A549 (cell line): ENCODE data around the gene SLC22A31. TPM values are rescaled to one million over a fixed set of nuclear protein-coding genes. Genes with fewer than 3 reads are reported as not detected.

Source experiments
- ATAC-seq, 2 experiments: fragments of 200-7000 bp in 1 of 2; fragments of >200 bp in 1 of 2; cut with Nextera tagmentation in 1 of 2; cut with Tn5 transposase in 1 of 2; 3 replicates each; pipeline versions ENCODE4 v1.8.0 to v1.9.1; 2018 to 2020; ENCODE audit warnings: mild to moderate bottlenecking in 1 of 2, moderate library complexity in 1 of 2
- CTCF ChIA-PET: fragments of 300-600 bp; sonication (Branson Sonifier 250); formaldehyde crosslinking; extraction: SDS; loops from one replicate; lab custom pipeline; 2021; ENCODE audit warnings: antibody characterized with exemption, inconsistent platforms; lab: Yijun Ruan, JAX
- POLR2A ChIA-PET: fragments of 350-600 bp; formaldehyde crosslinking; extraction: SDS; loops from one replicate; lab custom pipeline; 2021; ENCODE audit warnings: antibody characterized with exemption, inconsistent platforms; lab: Yijun Ruan, JAX
- DNase-seq, 2 experiments: peaks; one replicate each; pipeline versions ENCODE4 v3.0.0 to v3.0.0-alpha.2; 2011 to 2016; ENCODE audit warnings: low read depth in 1 of 2, low spot score in 1 of 2
- FAIRE-seq: peaks from 2 replicates; lab custom pipeline; 2011; peaks lifted over from hg19 to GRCh38; lab: Jason Lieb, UNC
- H3K27ac ChIP-seq, 2 experiments: fragments of >200 bp; sonication (Bioruptor Twin); formaldehyde crosslinking; 3 replicates each; pipeline ENCODE4 v1.5.1; 2016 to 2017
- H3K4me1 ChIP-seq: fragments of >200 bp; sonication (Bioruptor Twin); formaldehyde crosslinking; 3 replicates; pipeline ENCODE4 v1.6.1; 2016
- H3K4me2 ChIP-seq: fragments of >200 bp; sonication (Bioruptor Twin); formaldehyde crosslinking; 3 replicates; pipeline ENCODE4 v1.6.1; 2016
- H3K4me3 ChIP-seq: fragments of >200 bp; sonication (Bioruptor Twin); formaldehyde crosslinking; 3 replicates; pipeline ENCODE4 v1.5.1; 2016
- H3K9me3 ChIP-seq: fragments of >200 bp; sonication (Bioruptor Twin); formaldehyde crosslinking; 3 replicates; pipeline ENCODE4 v1.6.1; 2016
- CBX2 ChIP-seq: fragments of 200-600 bp; sonication (generic); IDR thresholded peaks from 2 replicates; pipeline ENCODE4 v1.6.1; 2016; ENCODE audit warnings: low read depth, mild to moderate bottlenecking, borderline replicate concordance
- CEBPB ChIP-seq, 2 experiments: fragments of >200 bp in 1 of 2; sonication (Bioruptor Twin) in 1 of 2; formaldehyde crosslinking in 1 of 2; IDR thresholded peaks; 2 replicates each; pipeline ENCODE4 v1.6.1; 2012 to 2016
- EHF ChIP-seq: fragments of 250-450 bp; sonication (Bioruptor Pico); IDR thresholded peaks from 2 replicates; pipeline ENCODE4 v1.5.0; 2020; ENCODE audit warnings: mild to moderate bottlenecking
- ELK1 ChIP-seq: fragments of 150-350 bp; IDR thresholded peaks from 2 replicates; pipeline ENCODE4 v1.6.1; 2014; ENCODE audit warnings: low read depth, mild to moderate bottlenecking, low read length
- FOSL2 ChIP-seq, 2 experiments: fragments of 450-650 bp in 1 of 2; fragments of >200 bp in 1 of 2; sonication (Bioruptor Twin) in 1 of 2; formaldehyde crosslinking; IDR thresholded peaks; 2 replicates each; pipeline versions ENCODE4 v1.5.0 to v1.6.1; 2016 to 2020; ENCODE audit warnings: mild to moderate bottlenecking in 1 of 2, moderate library complexity in 1 of 2
- HEYL ChIP-seq: fragments of 250-450 bp; sonication (Bioruptor Pico); IDR thresholded peaks from 2 replicates; pipeline ENCODE4 v1.8.0; 2021; ENCODE audit warnings: mild to moderate bottlenecking, moderate library complexity
- HOXB13 ChIP-seq: fragments of 250-450 bp; sonication (Bioruptor Pico); IDR thresholded peaks from 2 replicates; pipeline ENCODE4 v1.5.0; 2020; ENCODE audit warnings: low read depth, mild to moderate bottlenecking, moderate library complexity
- JUN ChIP-seq, 2 experiments: fragments of >200 bp; sonication (Bioruptor Twin); formaldehyde crosslinking; IDR thresholded peaks; 2 replicates in 1 of 2; 3 replicates in 1 of 2; pipeline ENCODE4 v1.6.1; 2016 to 2017
- JUNB ChIP-seq: fragments of >200 bp; sonication (Bioruptor Twin); formaldehyde crosslinking; IDR thresholded peaks from 2 replicates; pipeline ENCODE4 v1.6.1; 2016
- KDM5A ChIP-seq: fragments of 200-600 bp; sonication (generic); IDR thresholded peaks from 2 replicates; pipeline ENCODE4 v1.6.1; 2016; ENCODE audit warnings: antibody characterized with exemption, mild to moderate bottlenecking
- MAZ ChIP-seq: fragments of 150-350 bp; IDR thresholded peaks from 2 replicates; pipeline ENCODE4 v1.6.1; 2014; ENCODE audit warnings: antibody characterized with exemption, low read depth, low read length, borderline replicate concordance
- MYC ChIP-seq: IDR thresholded peaks from 2 replicates; pipeline ENCODE4 v1.6.1; 2012; ENCODE audit warnings: mild to moderate bottlenecking, inconsistent platforms, low read length, improper control_type of control experiment, borderline replicate concordance
- PHF8 ChIP-seq: fragments of 200-600 bp; sonication (generic); IDR thresholded peaks from 2 replicates; pipeline ENCODE4 v1.6.1; 2016; ENCODE audit warnings: low read depth, mild to moderate bottlenecking, antibody characterized with exemption, moderate library complexity, borderline replicate concordance
- POLR2A ChIP-seq: IDR thresholded peaks from 2 replicates; pipeline ENCODE4 v1.6.1; 2012; ENCODE audit warnings: mild to moderate bottlenecking, low read length
- SMC3 ChIP-seq: fragments of >200 bp; sonication (Bioruptor Twin); formaldehyde crosslinking; IDR thresholded peaks from 3 replicates; pipeline ENCODE4 v1.6.1; 2018; ENCODE audit warnings: inconsistent platforms
- SREBF2 ChIP-seq: fragments of 450-650 bp; IDR thresholded peaks from 2 replicates; pipeline ENCODE4 v1.6.1; 2014; ENCODE audit warnings: mild to moderate bottlenecking, moderate library complexity
- TP53 ChIP-seq: fragments of 250-450 bp; sonication (Bioruptor Pico); IDR thresholded peaks from 2 replicates; pipeline ENCODE4 v1.5.0; 2021; ENCODE audit warnings: mild to moderate bottlenecking, moderate library complexity
- ZSCAN20 ChIP-seq: fragments of 250-450 bp; sonication (Bioruptor Pico); IDR thresholded peaks from 2 replicates; pipeline ENCODE4 v1.8.0; 2022; ENCODE audit warnings: mild to moderate bottlenecking, moderate library complexity
- WGBS: methylation state at CpG from one replicate; pipeline ENCODE4 v1.1.6; 2017; ENCODE audit errors: missing lambda C conversion rate; 5-methylcytosine and 5-hydroxymethylcytosine counted together
- polyA plus RNA-seq, 4 experiments: library from polyadenylated mRNA; depleted of rRNA in 3 of 4; stranded (reverse); fragments of >200 nt; fragmentation: RNase III in 1 of 4; extraction: RNeasy Plus Mini Kit Qiagen cat#74134 plus additional on column Dnase treatment in 1 of 4; gene quantifications; 2 replicates in 3 of 4; 3 replicates in 1 of 4; pipeline ENCODE4 v1.2.3, GENCODE V29; 2011 to 2017
- TF ChIP-seq, protein P1 (sequence below): fragments of >200 bp; sonication (Bioruptor Twin); formaldehyde crosslinking; IDR thresholded peaks from 2 replicates; pipeline ENCODE4 v1.6.1; 2016
- TF ChIP-seq, protein P2 (sequence below): fragments of 250-450 bp; sonication (Bioruptor Pico); IDR thresholded peaks from 2 replicates; pipeline ENCODE4 v1.5.0; 2021; ENCODE audit warnings: mild to moderate bottlenecking, moderate library complexity, borderline replicate concordance
- TF ChIP-seq, protein P3 (sequence below): fragments of >200 bp; sonication (Bioruptor Twin); formaldehyde crosslinking; IDR thresholded peaks from 3 replicates; pipeline ENCODE4 v1.5.1; 2016

Gene SLC22A31
- polyA plus RNA-seq, 2 of the 4 experiments (the other 2 are of a cell fraction), result 0.36 to 0.77 TPM

DNA sequence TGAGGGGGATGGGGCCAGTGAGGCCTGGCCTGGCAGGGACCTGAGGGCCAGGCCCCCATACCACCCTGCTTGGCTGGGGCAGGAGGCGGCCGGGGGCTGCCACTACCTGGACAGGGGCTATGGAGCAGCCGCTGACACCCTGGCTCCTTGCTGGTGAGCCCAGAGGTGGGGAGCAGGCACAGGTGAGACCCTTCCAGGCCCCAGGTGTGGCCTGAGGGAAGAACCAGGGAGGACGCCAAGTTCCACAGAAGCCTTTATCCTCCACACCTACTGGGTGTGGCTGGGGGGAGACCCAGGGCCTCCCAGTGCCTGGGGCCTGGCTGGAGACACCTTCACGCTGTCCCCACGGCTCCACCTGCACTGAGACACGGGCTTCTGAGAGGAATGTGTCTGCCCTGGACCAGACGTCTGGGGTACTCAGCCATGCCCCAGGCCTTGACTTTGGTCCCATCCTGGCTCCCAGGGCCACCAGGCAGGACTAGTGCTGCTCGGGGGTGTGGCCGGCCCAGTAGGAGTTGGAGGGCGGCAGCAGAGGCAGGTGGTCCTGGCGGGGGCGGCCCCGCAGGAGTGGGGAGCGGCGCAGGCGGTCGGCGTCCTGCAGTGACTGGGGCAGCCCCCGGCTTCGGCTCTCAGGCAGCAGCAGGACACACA, 4.7 kb downstream of the SLC22A31 start:
- Histone ChIP-seq H3K4me3 (no peak overlapping the region), H3K4me1 (peaks cover 10% of the 10 kb centered on the region; the same call in 2 of the 3 replicates), H3K9me3 (no peaks in the 10 kb centered on the region), H3K27ac (no peak overlapping the region), H3K4me2 (no peak overlapping the region)
- 89% methylated on average over 13 of the region's 21 CpGs for WGBS
- TF ChIP-seq, protein P1, sequence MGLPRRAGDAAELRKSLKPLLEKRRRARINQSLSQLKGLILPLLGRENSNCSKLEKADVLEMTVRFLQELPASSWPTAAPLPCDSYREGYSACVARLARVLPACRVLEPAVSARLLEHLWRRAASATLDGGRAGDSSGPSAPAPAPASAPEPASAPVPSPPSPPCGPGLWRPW, result no peak
- no peak for TF ChIP-seq PHF8
- no peak for TF ChIP-seq HEYL (CRISPR knock-in tag)
- TF ChIP-seq POLR2A, result no peak
- TF ChIP-seq SMC3, result no peak
- TF ChIP-seq TP53 (CRISPR knock-in tag), result no peak
- no peak for TF ChIP-seq MYC
- no peak for TF ChIP-seq JUNB
- TF ChIP-seq SREBF2, result no peak
- TF ChIP-seq CBX2, result no peak
- no peak for TF ChIP-seq ZSCAN20 (CRISPR knock-in tag)
- no peak for TF ChIP-seq EHF (CRISPR knock-in tag)
- TF ChIP-seq CEBPB (IDR thresholded peaks at IDR 0.05), result no peak
- TF ChIP-seq, protein P2, sequence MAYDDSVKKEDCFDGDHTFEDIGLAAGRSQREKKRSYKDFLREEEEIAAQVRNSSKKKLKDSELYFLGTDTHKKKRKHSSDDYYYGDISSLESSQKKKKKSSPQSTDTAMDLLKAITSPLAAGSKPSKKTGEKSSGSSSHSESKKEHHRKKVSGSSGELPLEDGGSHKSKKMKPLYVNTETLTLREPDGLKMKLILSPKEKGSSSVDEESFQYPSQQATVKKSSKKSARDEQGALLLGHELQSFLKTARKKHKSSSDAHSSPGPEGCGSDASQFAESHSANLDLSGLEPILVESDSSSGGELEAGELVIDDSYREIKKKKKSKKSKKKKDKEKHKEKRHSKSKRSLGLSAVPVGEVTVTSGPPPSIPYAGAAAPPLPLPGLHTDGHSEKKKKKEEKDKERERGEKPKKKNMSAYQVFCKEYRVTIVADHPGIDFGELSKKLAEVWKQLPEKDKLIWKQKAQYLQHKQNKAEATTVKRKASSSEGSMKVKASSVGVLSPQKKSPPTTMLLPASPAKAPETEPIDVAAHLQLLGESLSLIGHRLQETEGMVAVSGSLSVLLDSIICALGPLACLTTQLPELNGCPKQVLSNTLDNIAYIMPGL, result no peak
- no peak for TF ChIP-seq ELK1
- TF ChIP-seq, protein P3, sequence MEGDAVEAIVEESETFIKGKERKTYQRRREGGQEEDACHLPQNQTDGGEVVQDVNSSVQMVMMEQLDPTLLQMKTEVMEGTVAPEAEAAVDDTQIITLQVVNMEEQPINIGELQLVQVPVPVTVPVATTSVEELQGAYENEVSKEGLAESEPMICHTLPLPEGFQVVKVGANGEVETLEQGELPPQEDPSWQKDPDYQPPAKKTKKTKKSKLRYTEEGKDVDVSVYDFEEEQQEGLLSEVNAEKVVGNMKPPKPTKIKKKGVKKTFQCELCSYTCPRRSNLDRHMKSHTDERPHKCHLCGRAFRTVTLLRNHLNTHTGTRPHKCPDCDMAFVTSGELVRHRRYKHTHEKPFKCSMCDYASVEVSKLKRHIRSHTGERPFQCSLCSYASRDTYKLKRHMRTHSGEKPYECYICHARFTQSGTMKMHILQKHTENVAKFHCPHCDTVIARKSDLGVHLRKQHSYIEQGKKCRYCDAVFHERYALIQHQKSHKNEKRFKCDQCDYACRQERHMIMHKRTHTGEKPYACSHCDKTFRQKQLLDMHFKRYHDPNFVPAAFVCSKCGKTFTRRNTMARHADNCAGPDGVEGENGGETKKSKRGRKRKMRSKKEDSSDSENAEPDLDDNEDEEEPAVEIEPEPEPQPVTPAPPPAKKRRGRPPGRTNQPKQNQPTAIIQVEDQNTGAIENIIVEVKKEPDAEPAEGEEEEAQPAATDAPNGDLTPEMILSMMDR, result no peak
- no peak for TF ChIP-seq MAZ
- TF ChIP-seq FOSL2 (IDR thresholded peaks at IDR 0.05), result no peak
- TF ChIP-seq FOSL2 (CRISPR knock-in tag; IDR thresholded peaks at IDR 0.05), result no peak
- no peak for TF ChIP-seq KDM5A
- POLR2A ChIA-PET, result no interaction called here
- DNase-seq (no peak), FAIRE-seq (no peak), ATAC-seq (no peak)
- CTCF ChIA-PET, result no interaction called here

- TF ChIP-seq HOXB13 (no peak), JUN (IDR thresholded peaks at IDR 0.05) (no peak)
- TF ChIP-seq, all 56 proteins: peak for 0
- DNase-seq, result no peak
- no peak overlapping the region for H3K27ac ChIP-seq
- H3K4me1 ChIP-seq, result peaks cover 7% of the 10 kb centered on the region; the same call in 1 of the 3 replicates
- ChIA-PET POLR2A (no interaction called here), CTCF (no interaction called here)
- no peak overlapping the region for H3K4me3 ChIP-seq
- WGBS, result 86% methylated on average over 33 of the region's 45 CpGs
- ATAC-seq, result no peak
- H3K9me3 ChIP-seq, result no peaks in the 10 kb centered on the region
- FAIRE-seq, result no peak
- H3K4me2 ChIP-seq, result no peak overlapping the region
Measured at GRCh38 chr16:89194340-89195311, 5.7 kb downstream of the SLC22A31 start.
